NCI-H226 (cell line): Measurements from ENCODE around the gene ZNF222.

Source experiments
- DNase-seq: peaks from one replicate; pipeline ENCODE4 v3.0.0-alpha.2; 2015

The ZNF222 gene

GRCh38 chr19:44025217-44025936 lies at the start of gene ZNF222:
TSS of gene ZNF222 (plus strand) at chr19:44025379. CDS start at chr19:44025437, 58 bp downstream.
- DNase-seq = peak; percentile 79

GRCh38 chr19:43976732-43977131 lies 48.4 kb upstream of the ZNF222 start:
- no peak for DNase-seq

GRCh38 chr19:43983544-43983911 lies 41.7 kb upstream of the ZNF222 start:
- DNase-seq = no peak

GRCh38 chr19:43983912-43984686 lies 41.1 kb upstream of the ZNF222 start, which contains the start of gene ZNF155:
TSS of gene ZNF155 (plus strand) at chr19:43984188. CDS start at chr19:43988544, 4,356 bp downstream.
- peak; percentile 98 for DNase-seq

- no peak for DNase-seq
These were observed 40.5 kb upstream of the ZNF222 start for GRCh38 chr19:43984687-43985000.

GRCh38 chr19:43997631-43998290 lies 27.4 kb upstream of the ZNF222 start:
- DNase-seq = peak; percentile 74

- DNase-seq = no peak
These were observed 23.0 kb upstream of the ZNF222 start for GRCh38 chr19:44002212-44002565.

- peak; percentile 97 for DNase-seq
These were observed 22.4 kb upstream of the ZNF222 start, which contains the start of gene ZNF230 for GRCh38 chr19:44002566-44003460. TSS of gene ZNF230 (plus strand) at chr19:44002957. CDS start at chr19:44007079, 4,122 bp downstream.

- DNase-seq = no peak
These were observed 21.6 kb upstream of the ZNF222 start for GRCh38 chr19:44003461-44004009.

- no peak for DNase-seq
These were observed 19.2 kb upstream of the ZNF222 start for GRCh38 chr19:44005973-44006372.

- no peak for DNase-seq
These were observed 17.7 kb upstream of the ZNF222 start for GRCh38 chr19:44007473-44007872.

GRCh38 chr19:44010468-44010867 lies 14.7 kb upstream of the ZNF222 start:
- no peak for DNase-seq

GRCh38 chr19:44019498-44019897 lies 5.7 kb upstream of the ZNF222 start:
- DNase-seq = no peak

GRCh38 chr19:44021221-44021620 lies 4.0 kb upstream of the ZNF222 start:
- DNase-seq = no peak

GRCh38 chr19:44024900-44025216 lies 321 bp upstream of the ZNF222 start:
- DNase-seq = no peak

GRCh38 chr19:44026622-44027021 lies 1.4 kb downstream of the ZNF222 start:
- no peak for DNase-seq

GRCh38 chr19:44032001-44032610 lies 6.9 kb downstream of the ZNF222 start:
- DNase-seq = no peak

- no peak for DNase-seq
These were observed 17.0 kb downstream of the ZNF222 start for GRCh38 chr19:44042147-44042546.

GRCh38 chr19:44050740-44051649 lies 25.8 kb downstream of the ZNF222 start:
- no peak for DNase-seq

- peak; percentile 95 for DNase-seq
These were observed 26.6 kb downstream of the ZNF222 start, which contains the start of gene ZNF223 for GRCh38 chr19:44051650-44052402. TSS of gene ZNF223 (plus strand) at chr19:44052036. CDS start at chr19:44055177, 3,141 bp downstream.
